ENCODE measurements around the gene COL21A1.

The COL21A1 gene

GRCh38 chr6:56214041-56214702 is 33.2 kb downstream of the COL21A1 start:
- no peak for TF ChIP-seq EZH2phosphoT487 (IDR thresholded peaks at IDR 0.05; ENCODE audit: low read depth)
- TF ChIP-seq CTCF (IDR thresholded peaks at IDR 0.05; ENCODE audit: low read depth, low read length): no peak
- Histone ChIP-seq H4K20me1 (ENCODE audit: insufficient read depth, low read length) (no peaks in the 10 kb centered on the region), H3K27me3 (ENCODE audit: low read depth, low read length) (no peaks in the 10 kb centered on the region), H3K4me2 (ENCODE audit: low read length) (no peak overlapping the region), H3K36me3 (replicated peaks; ENCODE audit: low read depth, low read length) (no peaks in the 10 kb centered on the region), H3K79me2 (ENCODE audit: low read length) (no peaks in the 10 kb centered on the region), H3K27ac (ENCODE audit: low read length) (no peak overlapping the region), H3K9ac (ENCODE audit: low read length) (no peak overlapping the region), H3K4me1 (ENCODE audit: low read length) (no peaks in the 10 kb centered on the region), H3K4me3 (ENCODE audit: low read length) (no peak overlapping the region), H2AFZ (ENCODE audit: low read depth, low read length) (no peak overlapping the region), H3K9me3 (ENCODE audit: insufficient read depth, low read length) (no peaks in the 10 kb centered on the region)

- no peak overlapping the region for H3K9ac ChIP-seq (ENCODE audit: low read length)
- TF ChIP-seq CTCF (IDR thresholded peaks at IDR 0.05; ENCODE audit: low read depth, low read length) (no peak), EZH2phosphoT487 (IDR thresholded peaks at IDR 0.05; ENCODE audit: low read depth) (no peak)
- H3K4me2 ChIP-seq (ENCODE audit: low read length): no peak overlapping the region
- H3K27me3 ChIP-seq (ENCODE audit: low read depth, low read length): no peaks in the 10 kb centered on the region
- H3K79me2 ChIP-seq (ENCODE audit: low read length): no peaks in the 10 kb centered on the region
- no peak overlapping the region for H3K27ac ChIP-seq (ENCODE audit: low read length)
- H3K4me1 ChIP-seq (ENCODE audit: low read length): no peaks in the 10 kb centered on the region
- no peaks in the 10 kb centered on the region for H4K20me1 ChIP-seq (ENCODE audit: insufficient read depth, low read length)
- no peaks in the 10 kb centered on the region for H3K9me3 ChIP-seq (ENCODE audit: insufficient read depth, low read length)
- no peaks in the 10 kb centered on the region for H3K36me3 ChIP-seq (replicated peaks; ENCODE audit: low read depth, low read length)
- no peak overlapping the region for H2AFZ ChIP-seq (ENCODE audit: low read depth, low read length)
- no peak overlapping the region for H3K4me3 ChIP-seq (ENCODE audit: low read length)
Observed at GRCh38 chr6:56211724-56212123, 35.7 kb downstream of the COL21A1 start.

GRCh38 chr6:56204134-56204533 is 43.2 kb downstream of the COL21A1 start:
- TF ChIP-seq CTCF (IDR thresholded peaks at IDR 0.05; ENCODE audit: low read depth, low read length): no peak
- no peak for TF ChIP-seq EZH2phosphoT487 (IDR thresholded peaks at IDR 0.05; ENCODE audit: low read depth)
- no peaks in the 10 kb centered on the region for H3K36me3 ChIP-seq (replicated peaks; ENCODE audit: low read depth, low read length)
- no peaks in the 10 kb centered on the region for H4K20me1 ChIP-seq (ENCODE audit: insufficient read depth, low read length)
- H2AFZ ChIP-seq (ENCODE audit: low read depth, low read length): no peak overlapping the region
- no peaks in the 10 kb centered on the region for H3K79me2 ChIP-seq (ENCODE audit: low read length)
- H3K27ac ChIP-seq (ENCODE audit: low read length): no peak overlapping the region
- H3K4me3 ChIP-seq (ENCODE audit: low read length): no peak overlapping the region
- no peaks in the 10 kb centered on the region for H3K27me3 ChIP-seq (ENCODE audit: low read depth, low read length)
- H3K4me2 ChIP-seq (ENCODE audit: low read length): no peak overlapping the region
- no peaks in the 10 kb centered on the region for H3K9me3 ChIP-seq (ENCODE audit: insufficient read depth, low read length)
- H3K4me1 ChIP-seq (ENCODE audit: low read length): no peaks in the 10 kb centered on the region
- H3K9ac ChIP-seq (ENCODE audit: low read length): no peak overlapping the region

GRCh38 chr6:56199956-56200355 is 47.4 kb downstream of the COL21A1 start:
- Histone ChIP-seq H3K27me3 (ENCODE audit: low read depth, low read length) (no peaks in the 10 kb centered on the region), H4K20me1 (ENCODE audit: insufficient read depth, low read length) (no peaks in the 10 kb centered on the region), H3K36me3 (replicated peaks; ENCODE audit: low read depth, low read length) (no peaks in the 10 kb centered on the region), H3K9ac (ENCODE audit: low read length) (no peak overlapping the region), H3K4me3 (ENCODE audit: low read length) (no peak overlapping the region), H2AFZ (ENCODE audit: low read depth, low read length) (no peak overlapping the region), H3K9me3 (ENCODE audit: insufficient read depth, low read length) (no peaks in the 10 kb centered on the region), H3K4me1 (ENCODE audit: low read length) (no peaks in the 10 kb centered on the region), H3K27ac (ENCODE audit: low read length) (no peak overlapping the region), H3K79me2 (ENCODE audit: low read length) (no peaks in the 10 kb centered on the region), H3K4me2 (ENCODE audit: low read length) (no peak overlapping the region)
- TF ChIP-seq CTCF (IDR thresholded peaks at IDR 0.05; ENCODE audit: low read depth, low read length): no peak

Data from OCI-LY3 (cell line).